Kidney epithelial cell (primary cell): ENCODE measurements around the gene TRPM3. TPM values are rescaled to one million over a fixed set of nuclear protein-coding genes. Genes with fewer than 3 reads are reported as not detected.

Source experiments
- DNase-seq: peaks from one replicate; pipeline ENCODE4 v3.0.0-alpha.2; 2010; ENCODE audit warnings: low read depth
- H3K27me3 ChIP-seq: 2 replicates; pipeline ENCODE4 v1.6.0; 2011; ENCODE audit warnings: low read length; ENCODE audit not compliant: control insufficient read depth, insufficient read depth
- H3K36me3 ChIP-seq: 2 replicates; pipeline ENCODE4 v1.5.1; 2011; ENCODE audit warnings: low read length; ENCODE audit not compliant: control insufficient read depth, insufficient read depth
- H3K4me3 ChIP-seq: 2 replicates; pipeline ENCODE4 v1.5.1; 2011; ENCODE audit warnings: low read depth, mild to moderate bottlenecking, control low read depth, low read length
- CTCF ChIP-seq: IDR thresholded peaks from 2 replicates; pipeline ENCODE4 v1.5.1; 2011; ENCODE audit warnings: mild to moderate bottlenecking, moderate library complexity, low read length, control low read depth, inconsistent platforms; ENCODE audit not compliant: insufficient read depth, poor library complexity, severe bottlenecking
- total RNA-seq: library from RNA; depleted of rRNA; stranded (reverse); fragments of >200 nt; gene quantifications from 2 replicates; pipeline ENCODE4 v1.2.3, GENCODE V29; 2015

TRPM3 gene
- total RNA-seq, 1 donor from 2014 or later, result not detected

- no peak overlapping the region for H3K4me3 ChIP-seq
- no peak for DNase-seq
- TF ChIP-seq CTCF, result no peak
- H3K27me3 ChIP-seq, result no peaks in the 10 kb centered on the region
- no peaks in the 10 kb centered on the region for H3K36me3 ChIP-seq
These were observed 511.2 kb downstream of the TRPM3 start for GRCh38 chr9:70610287-70610644.

- Histone ChIP-seq H3K27me3 (no peaks in the 10 kb centered on the region), H3K36me3 (no peaks in the 10 kb centered on the region), H3K4me3 (no peak overlapping the region)
- no peak for TF ChIP-seq CTCF
- no peak for DNase-seq
These were observed 511.7 kb downstream of the TRPM3 start for GRCh38 chr9:70609542-70610286.

- no peak for TF ChIP-seq CTCF
- no peak overlapping the region for H3K4me3 ChIP-seq
- no peaks in the 10 kb centered on the region for H3K36me3 ChIP-seq
These were observed 512.4 kb downstream of the TRPM3 start for GRCh38 chr9:70609011-70609410.

GRCh38 chr9:70607926-70608325 is 513.5 kb downstream of the TRPM3 start:
- no peak for DNase-seq
- no peak overlapping the region for H3K4me3 ChIP-seq
- H3K27me3 ChIP-seq, result no peaks in the 10 kb centered on the region
- no peak for TF ChIP-seq CTCF
- no peaks in the 10 kb centered on the region for H3K36me3 ChIP-seq

More at GRCh38 chr9:70609011-70609410, 512.4 kb downstream of the TRPM3 start:
- DNase-seq, result no peak
- no peaks in the 10 kb centered on the region for H3K27me3 ChIP-seq

- TF ChIP-seq CTCF, result no peak
- H3K36me3 ChIP-seq, result no peaks in the 10 kb centered on the region
- no peak overlapping the region for H3K4me3 ChIP-seq
- DNase-seq, result no peak
- no peaks in the 10 kb centered on the region for H3K27me3 ChIP-seq
These were observed 514.1 kb downstream of the TRPM3 start for GRCh38 chr9:70607329-70607728.

- no peak for DNase-seq
- Histone ChIP-seq H3K27me3 (no peaks in the 10 kb centered on the region), H3K4me3 (no peak overlapping the region), H3K36me3 (no peaks in the 10 kb centered on the region)
- TF ChIP-seq CTCF, result no peak
These were observed 518.4 kb downstream of the TRPM3 start for GRCh38 chr9:70603020-70603411.
